ENCODE results near the gene GALNT11.
"Not testable (repeated sequence)": the region's sequence is repeated elsewhere in the genome, so short reads cannot be mapped to it uniquely, and the experiment has no call there.

GALNT11 gene

DNA sequence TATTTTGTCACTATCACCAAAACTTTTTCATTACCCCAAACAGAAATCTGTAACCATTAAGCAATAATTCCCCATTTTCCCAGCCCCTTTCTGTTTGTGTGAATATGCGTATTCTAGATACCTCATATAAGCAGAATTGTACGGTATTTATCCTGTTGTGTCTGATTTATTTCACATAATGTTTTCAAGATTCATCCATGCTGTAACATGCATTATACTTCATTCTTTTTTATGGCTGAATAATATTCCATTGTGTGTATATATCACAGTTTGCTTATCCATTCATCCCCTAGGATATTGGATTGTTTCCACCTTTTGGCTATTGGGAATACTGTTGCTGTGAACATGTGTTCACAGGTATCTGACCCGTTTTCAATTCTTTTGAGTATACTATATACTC, 26.5 kb downstream of the GALNT11 start:
- DNase-seq (ENCODE audit: low read depth) = no peak
- no peak overlapping the region for H3K4me3 ChIP-seq (ENCODE audit: low read depth, low read length)
- TF ChIP-seq, protein P1, sequence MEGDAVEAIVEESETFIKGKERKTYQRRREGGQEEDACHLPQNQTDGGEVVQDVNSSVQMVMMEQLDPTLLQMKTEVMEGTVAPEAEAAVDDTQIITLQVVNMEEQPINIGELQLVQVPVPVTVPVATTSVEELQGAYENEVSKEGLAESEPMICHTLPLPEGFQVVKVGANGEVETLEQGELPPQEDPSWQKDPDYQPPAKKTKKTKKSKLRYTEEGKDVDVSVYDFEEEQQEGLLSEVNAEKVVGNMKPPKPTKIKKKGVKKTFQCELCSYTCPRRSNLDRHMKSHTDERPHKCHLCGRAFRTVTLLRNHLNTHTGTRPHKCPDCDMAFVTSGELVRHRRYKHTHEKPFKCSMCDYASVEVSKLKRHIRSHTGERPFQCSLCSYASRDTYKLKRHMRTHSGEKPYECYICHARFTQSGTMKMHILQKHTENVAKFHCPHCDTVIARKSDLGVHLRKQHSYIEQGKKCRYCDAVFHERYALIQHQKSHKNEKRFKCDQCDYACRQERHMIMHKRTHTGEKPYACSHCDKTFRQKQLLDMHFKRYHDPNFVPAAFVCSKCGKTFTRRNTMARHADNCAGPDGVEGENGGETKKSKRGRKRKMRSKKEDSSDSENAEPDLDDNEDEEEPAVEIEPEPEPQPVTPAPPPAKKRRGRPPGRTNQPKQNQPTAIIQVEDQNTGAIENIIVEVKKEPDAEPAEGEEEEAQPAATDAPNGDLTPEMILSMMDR (IDR thresholded peaks at IDR 0.05; ENCODE audit: control insufficient read depth, extremely low read depth, insufficient read depth) = no peak

DNA sequence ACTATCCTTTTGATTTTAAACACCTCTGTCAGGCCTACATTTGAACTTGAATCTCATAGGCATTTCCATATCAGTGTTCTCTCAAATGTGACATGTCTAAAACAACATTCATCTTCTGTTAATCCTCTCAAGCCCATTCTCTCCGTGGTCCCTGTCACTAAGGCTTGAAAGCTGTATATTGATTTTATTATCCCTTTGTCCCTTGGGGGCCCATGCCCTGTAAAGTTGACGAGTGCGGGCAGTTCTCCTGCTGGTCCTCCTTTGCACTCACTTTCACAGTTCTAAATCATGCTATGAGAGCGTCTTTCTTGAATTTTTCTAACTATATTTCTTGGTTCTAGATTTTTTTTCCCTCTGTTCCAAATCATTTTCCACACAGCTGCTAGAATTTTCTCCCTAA, 27.3 kb downstream of the GALNT11 start:
- TF ChIP-seq, protein P1 (IDR thresholded peaks at IDR 0.05; ENCODE audit: control insufficient read depth, extremely low read depth, insufficient read depth) = no peak
- no peak for DNase-seq (ENCODE audit: low read depth)
- H3K4me3 ChIP-seq (ENCODE audit: low read depth, low read length) = no peak overlapping the region

- TF ChIP-seq, protein P1 (IDR thresholded peaks at IDR 0.05; ENCODE audit: control insufficient read depth, extremely low read depth, insufficient read depth) = no peak
- no peak overlapping the region for H3K4me3 ChIP-seq (ENCODE audit: low read depth, low read length)
- DNase-seq (ENCODE audit: low read depth) = no peak
Observed at GRCh38 chr7:152054367-152055230, 29.1 kb downstream of the GALNT11 start.

- TF ChIP-seq, protein P1 (IDR thresholded peaks at IDR 0.05; ENCODE audit: control insufficient read depth, extremely low read depth, insufficient read depth) = no peak
- H3K4me3 ChIP-seq (ENCODE audit: low read depth, low read length) = no peak overlapping the region
- no peak for DNase-seq (ENCODE audit: low read depth)
Observed at GRCh38 chr7:152056621-152057274, 31.3 kb downstream of the GALNT11 start.

GRCh38 chr7:152059311-152059710, 33.8 kb downstream of the GALNT11 start:
- TF ChIP-seq, protein P1 (IDR thresholded peaks at IDR 0.05; ENCODE audit: control insufficient read depth, extremely low read depth, insufficient read depth) = no peak
- no peak overlapping the region for H3K4me3 ChIP-seq (ENCODE audit: low read depth, low read length)
- no peak for DNase-seq (ENCODE audit: low read depth)

- DNase-seq (ENCODE audit: low read depth); H3K4me3 ChIP-seq (ENCODE audit: low read depth, low read length): not testable (repeated sequence)
Observed at GRCh38 chr7:152061086-152061485, 35.6 kb downstream of the GALNT11 start.

- not testable (repeated sequence) for H3K4me3 ChIP-seq (ENCODE audit: low read depth, low read length); DNase-seq (ENCODE audit: low read depth)
Observed at GRCh38 chr7:152063192-152063591, 37.7 kb downstream of the GALNT11 start.

- not testable (repeated sequence) for DNase-seq (ENCODE audit: low read depth); H3K4me3 ChIP-seq (ENCODE audit: low read depth, low read length)
Observed at GRCh38 chr7:152063821-152064220, 38.3 kb downstream of the GALNT11 start.

GRCh38 chr7:152065800-152066344, 40.4 kb downstream of the GALNT11 start:
- not testable (repeated sequence) for DNase-seq (ENCODE audit: low read depth); H3K4me3 ChIP-seq (ENCODE audit: low read depth, low read length)

All from LNCaP clone FGC (cell line).